PC-3 (cell line): Measurements from ENCODE around the gene CRYAA.
"Not testable (repeated sequence)": the region's sequence is repeated elsewhere in the genome, so short reads cannot be mapped to it uniquely, and the experiment has no call there.

ENCODE experiments used
- CTCF ChIP-seq: fragments of 300-600 bp; sonication (generic); conservative IDR thresholded peaks from 2 replicates; pipeline ENCODE4 v1.5.1; 2017; ENCODE audit warnings: antibody characterized with exemption, low read depth, mild to moderate bottlenecking, low read length
- EZH2 ChIP-seq: fragments of 300-600 bp; sonication (generic); IDR thresholded peaks from one replicate; pipeline ENCODE4 v1.6.1; 2017; ENCODE audit warnings: antibody characterized with exemption, mild to moderate bottlenecking, low read length; ENCODE audit not compliant: unreplicated experiment
- EZH2phosphoT487 ChIP-seq: fragments of 300-600 bp; sonication (generic); IDR thresholded peaks from 2 replicates; pipeline ENCODE4 v1.6.1; 2018; ENCODE audit warnings: mild to moderate bottlenecking, antibody characterized with exemption, low read length, borderline replicate concordance

GRCh38 chr21:43173438-43173837, 4.6 kb downstream of the CRYAA start:
- TF ChIP-seq EZH2phosphoT487, CTCF, EZH2: not testable (repeated sequence)
